Right lobe of liver (tissue), 4 donors: Measurements from ENCODE around the gene PTPRD.

Source experiments
- POLR2A ChIP-seq: fragments of 450-650 bp; IDR thresholded peaks from one replicate; pipeline ENCODE4 v1.6.1; 2017; ENCODE audit warnings: antibody characterized with exemption, mild to moderate bottlenecking
- TF ChIP-seq, protein P1 (sequence below), 4 donors: fragments of 200-600 bp in 3 of 4; fragments of 450-650 bp in 1 of 4; IDR thresholded peaks; one replicate each; pipeline versions ENCODE4 v1.5.1 to v1.8.0; 2016 to 2022; ENCODE audit warnings: antibody characterized with exemption in 4 of 4, mild to moderate bottlenecking in 2 of 4
- donor health status: DM: no; HTN: no; CAD: no.
- donor health status: DM: no; HTN: no; CAD: no.
- donor health status: DM: no; HTN: yes; CAD: no.

DNA sequence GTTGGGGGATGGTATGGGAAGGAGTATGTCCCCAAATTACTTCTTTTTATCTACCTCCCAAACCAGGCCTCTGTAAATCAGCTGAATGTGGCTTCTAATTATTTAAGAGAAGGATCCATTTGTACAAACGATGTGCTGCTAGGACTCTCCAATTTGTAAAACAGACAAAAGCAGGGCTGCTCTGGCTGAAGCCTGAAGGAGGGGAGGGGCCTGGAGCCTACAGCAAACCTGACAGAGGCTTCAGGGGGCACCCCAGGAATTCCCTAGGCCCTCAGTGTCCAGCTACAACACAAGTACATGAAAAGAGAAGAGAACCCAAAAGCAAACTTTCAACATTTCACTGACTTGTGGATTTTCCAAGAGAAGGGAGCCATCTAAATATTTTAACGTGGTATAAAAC is 1873.9 kb downstream of the PTPRD start:
- TF ChIP-seq, protein P1, sequence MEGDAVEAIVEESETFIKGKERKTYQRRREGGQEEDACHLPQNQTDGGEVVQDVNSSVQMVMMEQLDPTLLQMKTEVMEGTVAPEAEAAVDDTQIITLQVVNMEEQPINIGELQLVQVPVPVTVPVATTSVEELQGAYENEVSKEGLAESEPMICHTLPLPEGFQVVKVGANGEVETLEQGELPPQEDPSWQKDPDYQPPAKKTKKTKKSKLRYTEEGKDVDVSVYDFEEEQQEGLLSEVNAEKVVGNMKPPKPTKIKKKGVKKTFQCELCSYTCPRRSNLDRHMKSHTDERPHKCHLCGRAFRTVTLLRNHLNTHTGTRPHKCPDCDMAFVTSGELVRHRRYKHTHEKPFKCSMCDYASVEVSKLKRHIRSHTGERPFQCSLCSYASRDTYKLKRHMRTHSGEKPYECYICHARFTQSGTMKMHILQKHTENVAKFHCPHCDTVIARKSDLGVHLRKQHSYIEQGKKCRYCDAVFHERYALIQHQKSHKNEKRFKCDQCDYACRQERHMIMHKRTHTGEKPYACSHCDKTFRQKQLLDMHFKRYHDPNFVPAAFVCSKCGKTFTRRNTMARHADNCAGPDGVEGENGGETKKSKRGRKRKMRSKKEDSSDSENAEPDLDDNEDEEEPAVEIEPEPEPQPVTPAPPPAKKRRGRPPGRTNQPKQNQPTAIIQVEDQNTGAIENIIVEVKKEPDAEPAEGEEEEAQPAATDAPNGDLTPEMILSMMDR (IDR thresholded peaks at IDR 0.05) = no peak
- TF ChIP-seq POLR2A = no peak
